ENCODE data around the gene NME5. TPM values are rescaled to one million over a fixed set of nuclear protein-coding genes. Genes with fewer than 3 reads are reported as not detected.

The NME5 gene
- total RNA-seq, 4 donors from 2014 or later, result 0.34 to 2.0 (median 2.0) TPM; not detected in 1

DNA sequence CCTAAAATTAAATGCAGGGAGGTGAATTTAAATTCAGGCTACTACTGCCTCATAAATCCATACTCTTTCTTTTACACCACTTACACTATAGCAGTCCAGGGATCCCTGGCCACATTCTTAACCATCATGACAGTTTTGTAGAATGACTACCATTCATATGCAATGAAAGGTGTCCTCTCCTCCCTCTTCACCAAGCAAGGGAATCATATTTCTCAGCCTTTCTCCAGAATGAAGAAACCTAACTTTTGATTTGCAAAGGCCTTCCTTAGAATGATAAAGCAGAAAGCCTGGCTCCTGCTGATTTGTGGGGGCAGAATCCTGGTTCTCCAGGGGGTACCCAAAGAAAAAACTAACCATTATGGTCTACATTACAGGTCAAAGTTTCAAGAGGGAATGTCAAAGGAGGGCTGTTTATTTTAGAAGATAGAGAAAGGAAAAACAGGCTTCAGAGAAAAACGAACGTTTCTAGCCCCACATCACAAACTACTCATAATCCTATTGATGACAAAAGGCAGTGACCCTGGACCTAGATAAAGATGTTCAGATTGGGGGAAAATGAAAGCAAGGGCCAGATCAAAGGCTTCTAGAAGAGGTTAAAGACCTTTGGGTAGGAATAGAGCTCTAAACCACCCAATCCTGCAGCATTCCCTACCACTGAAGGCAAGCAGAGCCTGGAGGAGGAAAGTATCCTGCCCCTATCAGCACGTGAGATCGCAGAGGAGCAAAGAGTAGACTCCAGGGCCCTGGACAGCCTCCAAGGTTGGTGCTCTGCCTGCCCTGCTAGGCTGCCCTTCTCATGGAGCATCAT lies 43.9 kb downstream of the NME5 start:
- no peak for TF ChIP-seq CTCF (IDR thresholded peaks at IDR 0.05; ENCODE audit: low read depth)

DNA sequence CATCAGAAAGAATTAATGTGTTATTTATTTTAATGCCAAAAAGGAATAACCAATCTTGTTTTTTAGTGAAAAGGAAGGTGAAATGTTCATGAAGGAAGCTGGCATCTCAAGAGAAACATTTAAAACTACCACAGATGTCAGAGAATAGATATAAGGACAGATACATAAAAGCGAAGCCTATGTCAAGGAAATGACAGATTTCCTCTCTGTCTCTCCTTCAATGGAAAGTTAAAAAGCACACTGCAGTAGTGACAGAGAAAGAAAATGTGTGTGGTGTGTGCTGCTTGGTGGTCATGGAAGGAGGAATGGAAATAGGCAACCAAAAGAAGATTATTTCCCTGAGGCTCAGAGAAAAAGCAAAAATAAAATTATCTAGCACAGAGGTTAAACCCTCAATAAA lies 46.2 kb downstream of the NME5 start:
- no peak for TF ChIP-seq CTCF (IDR thresholded peaks at IDR 0.05; ENCODE audit: low read depth)

- TF ChIP-seq CTCF (IDR thresholded peaks at IDR 0.05; ENCODE audit: low read depth), result no peak
Observed at GRCh38 chr5:138092301-138092700, 46.9 kb downstream of the NME5 start.

GRCh38 chr5:138091685-138092084 lies 47.5 kb downstream of the NME5 start:
- no peak for TF ChIP-seq CTCF (IDR thresholded peaks at IDR 0.05; ENCODE audit: low read depth)

GRCh38 chr5:138083702-138084101 lies 55.5 kb downstream of the NME5 start, which contains the start of gene WNT8A:
Gene WNT8A, plus strand, starts transcription at chr5:138084033. Its CDS starts 95 bp downstream, at chr5:138084128.
- no peak for TF ChIP-seq CTCF (IDR thresholded peaks at IDR 0.05; ENCODE audit: low read depth)

DNA sequence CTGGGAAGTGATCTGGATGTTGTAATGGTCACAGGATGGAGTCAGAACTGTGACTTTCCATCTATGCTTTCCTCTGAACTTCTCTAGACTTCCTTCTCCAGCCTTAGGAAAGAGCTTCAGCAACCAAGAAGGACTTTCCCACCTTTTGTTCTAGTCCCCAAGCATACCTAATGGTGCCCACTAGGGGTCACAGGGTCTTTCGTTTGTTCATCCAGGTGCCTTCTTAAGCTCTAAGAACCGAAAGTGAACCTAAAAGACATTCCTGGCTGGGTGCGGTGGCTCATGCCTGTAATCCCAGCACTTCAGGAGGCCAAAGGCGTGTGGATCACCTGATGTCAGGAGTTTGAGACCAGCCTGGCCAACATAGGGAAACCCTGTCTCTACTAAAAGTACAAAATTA lies 57.2 kb downstream of the NME5 start:
- TF ChIP-seq CTCF (IDR thresholded peaks at IDR 0.05; ENCODE audit: low read depth), result no peak

DNA sequence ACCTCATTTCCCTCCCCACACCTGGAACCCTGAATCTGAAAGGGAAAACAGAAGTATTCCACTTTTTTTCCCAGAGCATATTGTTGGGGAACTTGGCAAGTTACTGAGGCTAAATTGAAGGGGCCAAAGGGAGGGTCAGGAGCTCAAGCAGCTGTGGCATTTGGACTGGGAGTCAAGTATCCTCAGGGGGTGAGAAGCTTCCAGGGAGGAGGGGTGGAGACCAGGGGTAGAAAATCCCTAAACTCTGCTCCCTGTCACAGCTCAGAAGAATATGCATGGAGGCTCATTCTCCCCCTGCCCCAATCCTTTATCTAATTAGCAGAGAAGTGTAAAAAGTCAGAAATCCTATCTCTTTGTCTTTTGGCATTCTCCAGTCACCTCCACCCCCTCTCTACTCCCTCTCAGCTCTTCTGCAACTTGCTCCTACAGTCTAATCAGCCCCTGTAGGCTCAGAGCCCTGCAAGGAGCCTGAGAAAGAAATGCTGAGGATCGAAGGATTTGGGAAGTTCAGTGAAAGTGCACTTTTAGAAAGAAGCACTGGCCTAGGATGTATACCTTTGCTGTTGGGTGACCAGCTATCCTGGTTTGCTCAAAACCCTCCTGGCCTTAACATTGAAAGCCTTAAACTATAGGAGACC lies 61.1 kb downstream of the NME5 start:
- TF ChIP-seq CTCF (IDR thresholded peaks at IDR 0.05; ENCODE audit: low read depth), result no peak

All from subcutaneous adipose tissue (tissue), 4 donors.